Astrocyte of the cerebellum (primary cell): ENCODE data around the gene HS6ST1.

ENCODE experiments used
- DNase-seq: peaks from one replicate; pipeline ENCODE4 v3.0.0-alpha.2; 2011; ENCODE audit warnings: low read depth
- H3K4me3 ChIP-seq: 2 replicates; pipeline ENCODE4 v1.5.1; 2011; ENCODE audit warnings: mild to moderate bottlenecking, low read depth, low read length, moderate library complexity
- in situ Hi-C: cut with HindIII; loops from 2 replicates; pipeline ENCODE4 v1.10.0; 2017; ENCODE audit warnings: low sequenced_read_pairs
- TF ChIP-seq, protein P1 (sequence below): IDR thresholded peaks from 2 replicates; pipeline ENCODE4 v1.5.1; 2012; ENCODE audit warnings: low read length, low read depth, moderate library complexity, mild to moderate bottlenecking; ENCODE audit errors: missing control alignments

The HS6ST1 gene

DNA sequence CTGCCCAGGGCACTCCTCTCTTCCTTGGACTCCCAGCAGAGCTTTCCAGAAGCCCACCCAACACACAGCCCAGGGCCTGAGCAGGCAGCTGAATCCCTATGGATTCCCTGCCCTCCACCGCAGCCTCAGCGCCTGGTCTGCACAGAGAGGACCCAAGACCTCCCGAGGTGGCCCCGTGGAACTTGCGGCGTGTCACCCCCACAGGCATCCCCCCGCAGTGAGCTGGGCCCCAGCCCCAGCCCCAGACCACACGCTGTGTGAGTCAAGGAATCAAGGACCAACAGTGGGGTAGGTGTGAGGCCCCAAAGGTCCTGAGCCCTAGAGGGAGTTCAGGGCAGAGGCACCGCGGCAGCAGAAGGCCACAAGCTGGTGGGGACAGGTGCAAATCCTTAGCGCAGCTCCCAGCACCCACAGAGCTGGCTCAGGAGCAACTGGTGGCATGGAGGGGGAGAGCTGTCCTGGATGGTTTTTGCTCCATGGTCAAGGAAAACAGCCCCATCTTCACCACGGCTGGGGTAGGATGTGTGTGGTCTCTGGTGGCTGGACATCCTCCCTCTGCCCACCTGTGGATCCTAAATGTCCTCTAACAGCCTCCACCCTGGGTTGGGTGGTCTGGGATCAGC lies 8.5 kb downstream of the HS6ST1 start:
- TF ChIP-seq, protein P1, sequence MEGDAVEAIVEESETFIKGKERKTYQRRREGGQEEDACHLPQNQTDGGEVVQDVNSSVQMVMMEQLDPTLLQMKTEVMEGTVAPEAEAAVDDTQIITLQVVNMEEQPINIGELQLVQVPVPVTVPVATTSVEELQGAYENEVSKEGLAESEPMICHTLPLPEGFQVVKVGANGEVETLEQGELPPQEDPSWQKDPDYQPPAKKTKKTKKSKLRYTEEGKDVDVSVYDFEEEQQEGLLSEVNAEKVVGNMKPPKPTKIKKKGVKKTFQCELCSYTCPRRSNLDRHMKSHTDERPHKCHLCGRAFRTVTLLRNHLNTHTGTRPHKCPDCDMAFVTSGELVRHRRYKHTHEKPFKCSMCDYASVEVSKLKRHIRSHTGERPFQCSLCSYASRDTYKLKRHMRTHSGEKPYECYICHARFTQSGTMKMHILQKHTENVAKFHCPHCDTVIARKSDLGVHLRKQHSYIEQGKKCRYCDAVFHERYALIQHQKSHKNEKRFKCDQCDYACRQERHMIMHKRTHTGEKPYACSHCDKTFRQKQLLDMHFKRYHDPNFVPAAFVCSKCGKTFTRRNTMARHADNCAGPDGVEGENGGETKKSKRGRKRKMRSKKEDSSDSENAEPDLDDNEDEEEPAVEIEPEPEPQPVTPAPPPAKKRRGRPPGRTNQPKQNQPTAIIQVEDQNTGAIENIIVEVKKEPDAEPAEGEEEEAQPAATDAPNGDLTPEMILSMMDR, result no peak

DNA sequence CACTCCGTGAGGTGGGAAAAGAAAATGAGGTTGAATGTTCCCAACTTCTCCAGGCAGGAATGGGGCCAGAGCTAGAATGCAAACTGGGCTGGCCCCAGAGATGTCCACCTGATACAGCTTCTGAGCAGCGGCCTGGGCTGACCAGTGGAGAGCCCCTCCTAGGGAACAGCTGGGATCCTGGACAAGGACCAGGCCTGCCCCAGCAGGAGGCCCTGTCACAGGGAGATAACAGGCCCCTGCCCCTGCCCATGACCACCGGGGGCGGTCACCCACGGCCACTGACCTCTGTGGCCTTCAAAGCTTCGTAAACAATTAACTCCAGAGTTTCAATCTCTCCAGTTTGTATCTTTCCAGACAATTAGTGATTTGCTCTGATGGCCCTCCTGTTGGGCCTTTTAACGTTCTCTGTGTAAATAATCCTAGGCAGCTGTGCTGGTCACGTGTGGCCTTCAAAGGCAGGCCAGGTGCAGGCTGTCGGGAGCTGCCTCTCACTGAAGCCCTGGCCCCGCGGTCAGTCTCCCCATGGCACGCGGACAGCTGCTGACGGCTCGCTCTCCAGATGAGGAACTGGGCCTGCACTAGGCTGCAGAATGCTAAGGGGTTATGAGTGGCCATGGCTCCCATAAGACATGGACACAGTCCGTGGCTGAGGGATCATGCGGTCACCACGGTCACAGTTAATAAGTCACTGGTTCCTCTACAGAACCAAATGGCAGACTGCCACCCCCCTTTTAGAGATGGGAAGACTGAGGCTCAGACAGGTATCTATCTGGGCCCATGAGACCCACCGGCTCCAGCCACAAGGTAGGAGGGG lies 9.2 kb downstream of the HS6ST1 start:
- no peak overlapping the region for H3K4me3 ChIP-seq
- TF ChIP-seq, protein P1, result no peak
- DNase-seq, result no peak
- in situ Hi-C loops, result loop anchor here (25.0 kb wide), 2 partner anchors 122 to 953 kb away; no protein-coding TSS in a partner anchor

More for the DNA sequence above, 8.5 kb downstream of the HS6ST1 start:
- no peak overlapping the region for H3K4me3 ChIP-seq
- in situ Hi-C loops, result loop anchor here (25.0 kb wide), 2 partner anchors 123 to 952 kb away; no protein-coding TSS in a partner anchor
- DNase-seq, result no peak

DNA sequence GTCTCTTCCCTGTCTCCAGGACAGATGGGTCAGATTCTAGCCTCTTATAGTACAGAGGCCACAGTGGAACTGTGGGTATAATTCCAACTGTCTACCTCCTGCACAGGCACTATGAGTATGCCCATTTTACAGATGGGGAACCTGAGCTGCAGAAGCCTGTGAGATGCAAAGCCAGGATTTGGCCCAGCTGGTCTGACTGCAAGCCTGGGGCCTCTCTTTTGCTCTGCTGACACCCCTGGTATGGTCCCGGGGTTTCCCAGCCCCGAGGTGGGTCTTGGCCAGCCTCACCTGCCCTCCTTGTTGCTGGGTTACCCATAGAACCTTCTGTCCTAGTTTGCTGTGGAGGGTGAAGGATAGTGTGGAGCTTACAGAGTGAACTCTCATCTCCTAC lies 9.8 kb downstream of the HS6ST1 start:
- no peak for DNase-seq
- in situ Hi-C loops, result loop anchor here (25.0 kb wide), 2 partner anchors 122 to 953 kb away; no protein-coding TSS in a partner anchor
- H3K4me3 ChIP-seq, result no peak overlapping the region
- TF ChIP-seq, protein P1, result no peak

DNA sequence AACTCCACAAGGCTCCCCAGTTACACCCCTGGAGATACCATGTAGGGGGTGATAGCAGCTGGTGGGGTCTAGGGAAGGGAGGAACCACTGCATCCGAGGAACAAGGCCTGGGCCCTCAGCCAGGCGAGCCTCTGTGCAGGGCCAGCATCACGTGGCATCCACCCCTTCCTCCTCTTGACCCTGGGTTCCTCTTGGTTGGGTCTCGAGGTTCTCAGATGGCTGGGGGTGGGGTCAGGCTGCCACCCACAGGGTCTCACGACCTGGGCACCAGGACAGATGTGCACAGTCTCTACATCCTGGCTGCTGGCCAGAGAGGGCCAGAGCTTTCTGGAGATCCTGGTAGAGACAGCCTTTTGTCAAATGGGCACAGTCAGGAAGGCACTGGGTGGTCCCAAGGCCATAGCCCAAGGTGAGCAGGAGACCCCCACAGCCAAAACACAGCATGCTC lies 10.4 kb downstream of the HS6ST1 start:
- no peak for DNase-seq
- in situ Hi-C loops, result loop anchor here (25.0 kb wide), 2 partner anchors 121 to 954 kb away; no protein-coding TSS in a partner anchor
- TF ChIP-seq, protein P1, result no peak
- H3K4me3 ChIP-seq, result no peak overlapping the region

- no peak for DNase-seq
- in situ Hi-C loops, result loop anchor here (25.0 kb wide), 2 partner anchors 120 to 955 kb away; no protein-coding TSS in a partner anchor
- TF ChIP-seq, protein P1, result no peak
- no peak overlapping the region for H3K4me3 ChIP-seq
Measured at GRCh38 chr2:128307595-128307994, 11.1 kb downstream of the HS6ST1 start.

GRCh38 chr2:128306931-128307460 lies 11.7 kb downstream of the HS6ST1 start:
- H3K4me3 ChIP-seq, result no peak overlapping the region
- no peak for DNase-seq
- in situ Hi-C loops, result loop anchor here (25.0 kb wide), 2 partner anchors 120 to 955 kb away; no protein-coding TSS in a partner anchor
- TF ChIP-seq, protein P1, result no peak
